DND-41 (cell line): ENCODE measurements around the gene PLGRKT.
"Not testable (repeated sequence)": the region's sequence is repeated elsewhere in the genome, so short reads cannot be mapped to it uniquely, and the experiment has no call there.

ENCODE experiments used
- ATAC-seq: fragments of 200-7000 bp; cut with Tn5 transposase; 3 replicates; pipeline ENCODE4 v1.9.1; 2021; ENCODE audit warnings: low read depth; ENCODE audit not compliant: insufficient read depth
- DNase-seq: peaks from one replicate; pipeline ENCODE4 v3.0.0-alpha.2; 2020
- H2AFZ ChIP-seq: 2 replicates; pipeline ENCODE4 v1.6.0; 2012; ENCODE audit warnings: low read depth, low read length
- H3K27ac ChIP-seq: 2 replicates; pipeline ENCODE4 v1.5.1; 2012; ENCODE audit warnings: low read length, inconsistent platforms
- H3K27me3 ChIP-seq: fragments of 200-600 bp; sonication (generic); 2 replicates; pipeline ENCODE4 v1.6.0; 2012; ENCODE audit warnings: low read length, mild to moderate bottlenecking, inconsistent platforms; ENCODE audit not compliant: insufficient read depth, poor library complexity
- H3K36me3 ChIP-seq: 2 replicates; pipeline ENCODE4 v1.5.1; 2012; ENCODE audit warnings: low read length, inconsistent platforms; ENCODE audit not compliant: insufficient read depth
- H3K4me1 ChIP-seq: 2 replicates; pipeline ENCODE4 v1.5.1; 2012; ENCODE audit warnings: mild to moderate bottlenecking, low read length; ENCODE audit not compliant: insufficient read depth
- H3K4me2 ChIP-seq: 2 replicates; pipeline ENCODE4 v1.6.0; 2012; ENCODE audit warnings: mild to moderate bottlenecking, moderate library complexity, low read length, inconsistent platforms; ENCODE audit not compliant: insufficient read depth
- H3K4me3 ChIP-seq, 2 experiments: fragments of 200-600 bp in 1 of 2; shearing (Covaris generic) in 1 of 2; 2 replicates each; pipeline ENCODE4 v1.5.1; 2012 to 2016; ENCODE audit warnings: inconsistent platforms in 2 of 2, low read length in 2 of 2, mild to moderate bottlenecking in 2 of 2, low read depth in 1 of 2, moderate library complexity in 1 of 2
- H3K79me2 ChIP-seq: 2 replicates; pipeline ENCODE4 v1.6.0; 2012; ENCODE audit warnings: low read length, inconsistent platforms; ENCODE audit not compliant: insufficient read depth
- H3K9ac ChIP-seq: 2 replicates; pipeline ENCODE4 v1.6.0; 2012; ENCODE audit warnings: low read depth, mild to moderate bottlenecking, inconsistent platforms, low read length, moderate library complexity
- H3K9me3 ChIP-seq: 2 replicates; pipeline ENCODE4 v1.5.1; 2012; ENCODE audit warnings: low read length, moderate library complexity, mild to moderate bottlenecking, inconsistent platforms; ENCODE audit not compliant: insufficient read depth, severe bottlenecking
- H4K20me1 ChIP-seq: 2 replicates; pipeline ENCODE4 v1.6.0; 2012; ENCODE audit warnings: low read length; ENCODE audit not compliant: insufficient read depth
- CTCF ChIP-seq: IDR thresholded peaks from 2 replicates; pipeline ENCODE4 v1.5.1; 2012; ENCODE audit warnings: borderline replicate concordance, low read length, moderate library complexity, mild to moderate bottlenecking; ENCODE audit not compliant: poor library complexity, severe bottlenecking; ENCODE audit errors: extremely low read depth
- EZH2 ChIP-seq: IDR thresholded peaks from 3 replicates; pipeline ENCODE4 v1.6.1; 2012; ENCODE audit warnings: borderline replicate concordance, low read depth, mild to moderate bottlenecking, moderate library complexity, low read length, inconsistent platforms; ENCODE audit not compliant: severe bottlenecking

The PLGRKT gene

DNA sequence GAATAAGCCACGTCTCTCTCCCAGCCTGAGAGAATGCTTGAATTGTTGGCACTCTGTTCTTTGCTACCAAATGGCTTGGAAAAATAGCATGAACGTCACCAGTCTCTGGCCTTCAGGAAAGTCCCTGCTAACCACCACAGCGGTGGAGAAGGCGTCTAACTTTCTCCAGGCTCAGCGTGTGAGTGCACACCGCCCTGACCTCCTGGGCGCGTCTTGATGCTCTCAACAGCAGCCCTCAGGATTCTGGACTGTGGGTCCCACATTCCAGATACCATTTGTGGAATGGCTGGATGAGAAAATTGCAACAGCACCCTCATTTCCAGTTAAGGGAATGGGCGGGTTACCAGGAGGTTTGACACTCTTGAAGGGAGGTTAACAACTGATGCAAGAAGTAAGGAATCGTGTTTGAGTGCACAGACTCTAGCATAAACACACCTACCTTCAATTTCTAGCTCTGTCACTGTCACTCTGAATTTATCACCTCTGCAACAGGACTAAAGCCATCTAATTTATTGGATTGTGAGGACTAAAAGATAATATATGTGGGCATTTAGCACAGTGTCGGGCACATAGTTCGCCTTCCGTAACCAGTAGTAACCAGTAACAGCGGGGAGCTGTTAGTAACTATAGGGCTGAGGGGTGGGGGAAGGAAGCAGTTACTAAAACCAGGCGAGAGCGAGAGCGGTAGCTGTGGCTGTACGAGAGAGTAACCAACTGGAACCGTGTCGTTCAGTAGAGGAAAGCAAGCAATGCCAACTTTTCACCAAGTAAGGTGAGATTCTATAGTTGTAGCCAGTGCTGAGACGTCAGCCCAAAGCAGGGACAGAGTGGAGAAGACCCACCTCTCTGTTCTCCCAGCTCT, 807 bp upstream of the PLGRKT start:
- Histone ChIP-seq H2AFZ (peak overlapping the region; percentile 91), H3K79me2 (peaks cover 8% of the 10 kb centered on the region), H3K4me2 (peak overlapping the region; percentile 91), H3K9ac (peak overlapping the region; percentile 77), H4K20me1 (no peaks in the 10 kb centered on the region), H3K36me3 (peaks cover 17% of the 10 kb centered on the region), H3K27me3 (no peaks in the 10 kb centered on the region), H3K4me3 (peak overlapping the region; percentile 60 to 71), H3K27ac (peak overlapping the region; percentile 66), H3K9me3 (peaks cover 5% of the 10 kb centered on the region), H3K4me1 (peaks cover 26% of the 10 kb centered on the region)
- no peak for ATAC-seq
- TF ChIP-seq CTCF (no peak), EZH2 (no peak)
- no peak for DNase-seq

- no peak overlapping the region for H2AFZ ChIP-seq
- peaks cover 26% of the 10 kb centered on the region for H3K4me1 ChIP-seq
- DNase-seq (no peak), ATAC-seq (no peak)
- H3K9me3 ChIP-seq: peaks cover 5% of the 10 kb centered on the region
- no peak for TF ChIP-seq EZH2
- TF ChIP-seq CTCF: no peak
- peak overlapping the region; percentile 91 for H3K4me2 ChIP-seq
- peaks cover 8% of the 10 kb centered on the region for H3K79me2 ChIP-seq
- H3K36me3 ChIP-seq: peaks cover 20% of the 10 kb centered on the region
- no peak overlapping the region for H3K27ac ChIP-seq
- no peaks in the 10 kb centered on the region for H3K27me3 ChIP-seq
- H3K4me3 ChIP-seq: peak overlapping the region in 1 of 2 experiments; percentile 71; a peak in 3 of 4 replicates
- no peaks in the 10 kb centered on the region for H4K20me1 ChIP-seq
- peak overlapping the region; percentile 77; the same call in 1 of the 2 replicates for H3K9ac ChIP-seq
These were observed 1.3 kb downstream of the PLGRKT start for GRCh38 chr9:5436441-5436840.

DNA sequence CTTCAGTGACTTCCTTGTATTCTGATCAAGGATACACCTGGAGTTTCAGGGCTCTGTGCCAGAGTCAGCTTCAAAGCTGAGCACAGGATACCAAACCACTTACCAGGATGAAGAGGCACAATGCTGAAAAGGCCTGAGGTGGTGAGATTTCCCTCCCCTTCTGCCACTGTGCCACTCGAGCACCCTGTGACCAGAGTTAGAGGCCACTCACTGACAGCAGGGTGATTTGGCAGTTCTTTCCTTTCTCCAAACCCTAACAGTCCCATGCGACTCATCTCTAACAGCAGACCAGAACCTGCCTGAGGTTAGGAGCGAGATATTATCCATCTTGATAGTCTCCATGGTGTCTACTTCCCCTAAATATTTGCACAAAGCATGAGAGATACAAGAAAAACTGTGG, 1.8 kb downstream of the PLGRKT start:
- H3K9ac ChIP-seq: no peak overlapping the region; the same call in 1 of the 2 replicates
- peak overlapping the region in 1 of 2 experiments; percentile 7; a peak in 1 of 4 replicates for H3K4me3 ChIP-seq
- DNase-seq (no peak), ATAC-seq (no peak)
- H3K9me3 ChIP-seq: peaks cover 5% of the 10 kb centered on the region
- peak overlapping the region; percentile 91; the same call in 1 of the 2 replicates for H3K4me2 ChIP-seq
- TF ChIP-seq CTCF (no peak), EZH2 (no peak)
- no peaks in the 10 kb centered on the region for H4K20me1 ChIP-seq
- H3K4me1 ChIP-seq: peaks cover 26% of the 10 kb centered on the region
- no peak overlapping the region for H2AFZ ChIP-seq
- no peaks in the 10 kb centered on the region for H3K27me3 ChIP-seq
- no peak overlapping the region for H3K27ac ChIP-seq
- peaks cover 20% of the 10 kb centered on the region for H3K36me3 ChIP-seq
- H3K79me2 ChIP-seq: peaks cover 8% of the 10 kb centered on the region

- Histone ChIP-seq H3K4me1 (peaks cover 26% of the 10 kb centered on the region), H3K36me3 (peaks cover 20% of the 10 kb centered on the region)
- not testable (repeated sequence) for H2AFZ ChIP-seq, DNase-seq, H3K4me3 ChIP-seq, H4K20me1 ChIP-seq, H3K9ac ChIP-seq, H3K9me3 ChIP-seq, H3K79me2 ChIP-seq, H3K4me2 ChIP-seq, ATAC-seq, H3K27ac ChIP-seq, H3K27me3 ChIP-seq
These were observed 3.6 kb downstream of the PLGRKT start for GRCh38 chr9:5433841-5434810.

- DNase-seq, H3K27ac ChIP-seq, H3K79me2 ChIP-seq, H3K27me3 ChIP-seq, H2AFZ ChIP-seq, H4K20me1 ChIP-seq, H3K9me3 ChIP-seq, H3K4me3 ChIP-seq, ATAC-seq, H3K9ac ChIP-seq, H3K4me2 ChIP-seq: not testable (repeated sequence)
- Histone ChIP-seq H3K36me3 (peaks cover 20% of the 10 kb centered on the region), H3K4me1 (peaks cover 19% of the 10 kb centered on the region)
These were observed 4.4 kb downstream of the PLGRKT start for GRCh38 chr9:5433328-5433727.
